GM19372 (cell line): ENCODE results near the gene ACTN4.

Source experiments
- ATAC-seq: cut with Tn5 transposase; IDR thresholded peaks from one replicate; pipeline ENCODE4 v1.9.1; 2021; ENCODE audit warnings: mild to moderate bottlenecking, low read depth, moderate library complexity; ENCODE audit not compliant: unreplicated experiment

ACTN4 gene

DNA sequence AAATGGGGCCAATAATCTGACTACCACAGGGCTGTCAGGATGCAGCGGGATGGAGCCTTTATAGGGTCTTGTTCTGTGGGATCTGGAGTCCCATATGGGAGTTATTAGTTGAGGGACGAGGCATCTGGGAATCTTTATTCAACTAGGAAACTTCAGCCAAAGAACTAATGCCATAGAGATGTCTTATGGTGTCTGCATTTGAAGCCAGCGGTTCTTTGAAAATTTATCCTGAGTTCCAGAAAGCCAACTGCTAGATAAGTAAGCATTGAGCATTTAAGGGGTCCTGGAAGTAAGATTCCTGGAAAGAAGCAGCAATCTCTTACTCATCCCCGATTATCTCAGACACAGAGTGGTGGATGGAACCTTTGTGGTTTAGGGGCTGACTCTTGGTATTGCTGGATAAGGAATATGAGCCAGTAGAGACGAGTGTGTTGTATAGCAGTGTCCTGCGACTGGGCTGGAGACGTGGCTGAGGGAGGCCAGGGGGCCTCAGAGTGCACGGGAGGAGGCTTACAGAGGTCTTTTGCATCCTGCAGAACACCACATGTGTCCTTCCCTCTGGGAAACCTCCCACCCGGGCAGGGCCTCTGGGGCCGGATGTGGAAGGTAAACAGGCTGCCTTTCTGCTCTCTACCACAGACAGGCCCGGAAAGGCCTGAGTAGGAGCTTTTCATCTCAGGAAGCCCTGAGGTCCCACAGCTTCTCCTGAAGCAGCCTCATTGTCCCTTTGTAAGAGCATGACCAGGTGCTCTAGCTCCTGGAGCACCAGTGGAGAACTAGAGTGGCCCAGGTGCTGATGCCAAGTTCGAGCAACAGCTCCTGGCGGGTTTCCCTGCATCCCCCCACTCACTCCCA, 28.8 kb downstream of the ACTN4 start:
- no peak for ATAC-seq

DNA sequence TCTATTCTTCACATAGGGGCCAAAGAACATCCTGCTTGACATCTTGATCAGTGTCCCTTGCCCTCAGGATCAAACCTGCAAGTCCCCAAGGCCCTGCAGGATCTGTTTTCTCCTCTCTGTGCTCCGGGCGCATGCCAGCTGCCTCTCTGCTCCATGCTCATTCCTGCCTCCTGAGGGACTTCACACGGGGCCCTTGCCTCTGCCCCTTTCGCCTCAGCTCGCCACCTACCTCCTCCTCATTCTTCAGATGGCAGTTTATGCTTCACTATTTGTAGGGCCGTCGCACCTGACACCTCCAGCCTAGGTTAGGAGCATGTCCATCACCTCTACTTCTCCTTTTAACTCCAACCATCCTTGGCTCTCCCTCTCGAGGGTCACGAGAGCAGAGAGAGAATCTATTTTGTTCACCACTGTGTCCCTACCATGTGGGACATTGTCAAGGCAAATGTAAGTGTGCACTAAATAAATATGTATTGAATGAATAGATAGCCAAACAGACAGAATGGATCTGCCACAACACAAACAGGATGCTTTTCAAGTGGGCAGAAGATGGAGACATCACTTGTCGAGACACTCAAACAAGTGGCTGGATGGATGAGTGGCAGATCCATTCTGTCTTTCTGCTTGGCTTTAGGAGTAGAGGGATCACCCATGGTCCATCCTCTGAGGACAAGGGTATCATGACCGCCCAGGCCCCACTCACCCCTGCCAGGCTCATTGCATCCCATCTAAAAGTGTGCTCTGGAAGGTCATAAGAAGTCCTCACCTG, 29.6 kb downstream of the ACTN4 start:
- ATAC-seq, result no peak

DNA sequence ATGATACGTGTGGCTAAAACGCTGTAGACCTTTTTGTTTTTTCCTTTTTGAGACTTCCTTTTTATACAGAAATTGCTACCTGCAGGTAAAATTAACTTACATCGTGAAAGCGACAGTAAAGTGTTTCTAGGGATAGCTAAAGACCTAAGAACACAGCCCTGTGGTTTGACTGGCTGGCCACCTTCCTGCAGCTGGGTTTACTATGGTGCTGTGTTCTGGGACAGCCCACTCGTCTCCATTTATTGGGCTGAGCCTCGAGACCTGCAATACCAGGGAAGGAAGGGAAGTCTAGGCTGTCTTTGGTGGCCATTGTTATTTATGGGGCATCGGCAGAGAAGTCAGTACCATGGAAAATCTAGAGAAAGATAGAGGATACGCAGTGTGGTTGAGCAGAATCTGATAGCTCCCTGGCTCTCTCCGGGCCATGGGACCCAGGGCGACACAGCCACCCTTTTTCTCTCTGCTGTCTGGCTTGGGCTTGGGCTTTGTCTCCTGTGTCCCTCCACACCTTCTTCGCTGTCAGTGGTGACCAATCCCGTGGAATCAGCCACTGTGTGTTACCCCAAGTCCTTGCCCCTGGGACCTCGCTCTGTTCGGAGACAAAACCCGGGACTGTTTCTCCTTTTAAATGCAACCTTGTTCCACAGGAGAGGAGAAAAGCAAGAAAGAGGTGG, 30.9 kb downstream of the ACTN4 start:
- ATAC-seq, result no peak

DNA sequence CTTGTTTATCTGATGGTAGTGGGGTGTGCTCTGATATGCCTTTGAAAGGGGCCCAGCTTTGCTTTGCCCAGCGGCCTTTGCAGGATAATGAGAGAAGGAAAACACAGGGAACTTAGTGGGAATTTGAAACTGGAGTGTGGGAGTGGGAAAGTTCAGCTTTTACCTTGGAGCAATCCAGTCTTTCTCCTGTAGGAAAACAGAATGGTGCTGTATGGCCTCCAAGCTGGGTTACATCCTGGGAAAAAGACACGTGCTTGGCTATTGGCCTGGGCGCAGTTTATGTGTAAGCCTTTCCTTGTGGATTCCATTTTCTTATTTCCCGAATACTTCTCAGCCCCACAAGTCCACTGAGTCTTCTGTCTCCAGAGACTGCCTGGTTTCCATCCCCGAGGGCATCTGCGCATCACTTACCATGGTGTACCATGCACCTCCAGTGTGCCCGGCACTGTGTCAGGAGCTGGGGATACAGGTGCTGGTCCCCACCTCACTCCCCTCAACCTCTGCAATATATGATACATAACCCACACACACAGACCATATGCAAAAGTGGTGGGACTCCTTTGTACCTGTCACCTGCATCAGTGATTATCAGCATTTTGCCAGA, 31.5 kb downstream of the ACTN4 start:
- no peak for ATAC-seq

DNA sequence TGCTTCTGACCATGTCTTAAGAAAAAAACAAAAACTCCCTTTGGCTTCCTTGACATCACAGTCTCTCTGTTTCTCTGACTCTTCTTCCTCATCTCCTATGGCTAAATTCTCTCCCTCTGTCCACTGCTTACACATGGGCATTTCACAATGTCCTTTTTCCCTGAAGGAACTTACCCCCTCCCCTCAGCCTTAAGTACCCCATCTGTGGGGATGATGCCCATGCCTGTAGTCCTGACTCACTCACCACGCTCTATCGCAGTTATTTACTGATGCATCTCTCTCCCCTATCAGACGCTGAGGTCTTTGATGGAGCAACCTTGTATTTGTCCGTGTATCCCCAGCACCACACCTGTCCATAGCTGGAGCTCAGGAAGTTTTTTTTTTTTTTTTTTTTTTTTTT, 32.4 kb downstream of the ACTN4 start:
- ATAC-seq, result no peak

DNA sequence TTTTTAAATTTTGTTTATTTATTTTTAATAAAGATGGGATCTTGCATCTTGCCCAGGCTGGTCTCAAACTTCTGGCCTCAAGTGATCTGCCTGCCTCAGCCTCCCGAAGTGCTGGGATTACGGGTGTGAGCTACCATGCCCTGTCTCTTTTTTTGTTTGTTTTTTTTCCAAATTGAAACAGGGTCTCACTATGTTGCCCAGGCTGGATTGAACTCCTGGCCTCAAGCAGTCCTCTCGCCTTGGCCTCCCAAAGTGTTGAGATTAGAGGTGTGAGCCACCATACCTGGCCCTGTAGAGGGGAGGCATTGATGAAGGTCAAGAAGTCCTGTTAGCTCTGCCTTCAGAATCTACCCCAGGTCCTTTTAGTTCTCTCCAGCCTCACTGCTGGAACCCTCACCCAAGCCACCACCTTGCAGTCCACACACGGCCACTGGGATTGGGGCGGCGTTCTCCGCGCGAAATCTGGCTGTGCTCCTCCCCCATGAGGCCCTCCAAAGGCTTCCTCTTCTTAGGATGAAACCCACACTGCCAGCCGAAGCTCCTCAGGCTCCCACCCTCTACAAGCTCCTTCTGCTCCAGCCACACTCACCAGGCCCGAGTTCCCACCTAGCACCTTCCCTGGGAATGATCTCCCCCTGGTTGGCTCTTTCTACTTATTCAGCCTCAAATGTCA, 34.9 kb downstream of the ACTN4 start:
- ATAC-seq, result no peak

DNA sequence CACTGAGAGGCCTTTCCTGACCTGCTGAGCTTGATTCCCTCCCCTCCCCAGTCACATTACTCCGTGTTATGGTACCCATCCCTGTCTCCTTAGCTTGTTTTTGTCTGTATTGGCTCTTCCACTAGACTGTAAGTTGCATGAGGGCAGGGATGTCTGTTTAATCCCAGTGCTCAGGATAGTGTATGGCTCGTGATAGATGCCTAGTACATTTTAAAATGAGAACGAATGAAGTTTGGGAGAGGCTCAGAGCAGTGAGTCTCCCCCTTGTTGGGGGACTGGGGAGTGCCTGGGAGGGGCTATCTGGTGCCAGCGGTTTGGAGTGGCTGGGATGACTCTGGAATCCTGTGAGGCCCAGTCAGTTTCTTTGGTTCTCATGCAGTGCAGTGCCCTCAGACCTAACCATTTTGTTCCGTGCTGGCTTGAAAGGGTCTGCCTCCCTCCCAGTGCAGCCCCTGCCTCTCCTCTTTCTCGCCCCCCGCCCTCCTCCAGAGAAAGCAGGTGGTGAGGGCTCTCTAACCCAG, 35.5 kb downstream of the ACTN4 start:
- ATAC-seq, result no peak

DNA sequence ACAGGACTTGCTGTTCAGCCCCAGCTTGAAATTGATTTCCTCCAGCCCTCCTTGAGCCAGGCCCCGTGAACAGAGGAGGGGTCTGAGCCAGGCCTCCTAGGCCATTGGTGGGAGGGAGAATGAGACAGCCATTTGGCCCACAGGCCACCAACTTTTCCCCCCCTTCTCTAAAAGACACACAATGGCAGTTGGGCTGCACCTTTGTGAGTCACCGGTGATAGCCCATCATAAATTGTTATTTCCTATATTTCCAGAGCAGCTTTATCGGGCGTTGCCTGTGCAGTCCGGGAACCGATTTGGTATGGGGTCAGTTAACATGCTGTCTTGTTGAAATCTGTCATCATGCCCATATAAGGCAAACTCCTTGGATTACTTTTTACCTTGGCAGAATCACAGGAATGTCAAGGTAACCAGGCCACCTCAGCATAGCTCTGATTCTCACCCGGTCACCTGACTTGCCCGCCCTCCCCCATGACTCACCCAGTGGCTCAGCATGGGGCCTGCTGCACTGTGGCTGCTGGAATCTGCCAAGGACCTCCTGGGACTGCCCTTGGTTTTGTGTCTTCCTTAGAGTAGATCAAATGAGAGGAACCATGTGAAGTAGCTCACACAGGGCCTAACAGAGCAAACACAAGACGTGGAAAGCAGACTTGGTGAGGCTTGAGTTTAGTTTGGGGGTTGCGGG, 36.1 kb downstream of the ACTN4 start:
- ATAC-seq, result no peak

DNA sequence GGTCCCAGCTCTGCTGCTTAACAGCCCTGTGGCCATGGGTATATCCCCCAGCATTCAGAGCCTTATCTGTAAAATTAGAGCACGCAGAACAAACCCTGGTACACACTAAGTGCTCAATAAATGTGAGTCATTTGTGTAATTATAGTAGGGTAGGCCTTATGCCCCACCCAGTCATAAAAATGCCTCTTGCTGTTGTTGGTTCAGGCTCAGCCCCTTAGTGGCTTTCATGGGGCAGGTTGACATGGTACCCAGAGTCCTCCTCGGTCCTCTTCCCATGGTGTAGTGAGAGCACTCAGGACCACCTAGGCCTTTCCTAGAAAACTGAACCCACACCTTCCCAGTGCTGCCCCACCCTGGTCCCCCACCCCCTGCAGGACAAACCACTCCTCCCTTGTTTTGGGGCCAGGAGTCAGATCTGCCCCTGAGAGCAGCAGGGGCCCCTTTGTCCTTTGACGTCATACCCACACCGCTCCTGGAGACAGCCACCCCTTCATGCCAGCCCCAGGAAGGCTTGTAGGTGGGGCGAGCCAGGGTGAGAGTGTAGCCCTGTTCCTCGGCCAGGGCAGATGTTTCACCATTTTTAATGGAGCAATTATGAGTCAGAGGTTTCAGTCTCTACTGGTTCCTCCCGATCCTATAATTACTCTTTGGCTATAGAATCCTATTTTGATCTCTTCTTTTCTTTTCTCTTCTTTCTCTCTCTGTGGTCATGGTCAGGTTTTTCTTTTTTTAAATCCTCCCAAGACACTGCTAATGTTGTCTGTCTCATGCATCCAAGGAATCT, 36.8 kb downstream of the ACTN4 start:
- no peak for ATAC-seq

DNA sequence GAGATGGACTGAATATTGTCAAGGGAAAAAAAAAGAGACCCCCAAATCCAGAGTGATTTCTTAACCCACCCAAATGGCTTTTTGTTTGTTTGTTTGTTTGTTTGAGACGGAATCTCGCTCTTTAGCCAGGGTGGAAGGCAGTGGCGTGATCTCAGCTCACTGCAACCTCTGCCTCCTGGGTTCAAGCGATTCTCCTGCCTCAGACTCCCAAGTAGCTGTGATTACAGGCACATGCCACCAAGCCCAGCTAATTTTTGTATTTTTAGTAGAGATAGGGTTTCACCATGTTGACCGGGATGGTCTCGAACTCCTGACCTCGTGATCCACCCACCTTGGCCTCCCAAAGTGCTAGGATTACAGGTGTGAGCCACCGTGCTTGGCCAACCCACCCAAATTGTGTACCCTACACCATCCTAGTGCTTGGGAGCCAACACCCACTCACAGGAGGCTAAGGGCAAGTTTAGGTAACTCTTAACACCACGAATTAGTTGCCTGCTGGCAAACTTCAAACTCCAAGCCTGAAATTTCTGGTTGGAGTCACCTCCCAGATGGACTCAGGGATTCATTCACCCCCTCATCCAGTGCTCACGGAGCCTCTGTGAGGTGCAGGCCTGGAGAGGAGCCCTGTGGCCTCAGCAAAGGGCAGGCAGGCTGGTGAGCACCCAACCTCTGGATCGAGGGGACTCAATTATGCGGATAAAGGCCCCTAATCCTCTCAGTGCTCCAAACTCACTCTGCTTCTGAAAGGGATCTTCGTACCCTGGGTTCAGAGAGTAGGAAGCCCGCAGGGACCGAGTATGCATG, 37.6 kb downstream of the ACTN4 start:
- no peak for ATAC-seq

DNA sequence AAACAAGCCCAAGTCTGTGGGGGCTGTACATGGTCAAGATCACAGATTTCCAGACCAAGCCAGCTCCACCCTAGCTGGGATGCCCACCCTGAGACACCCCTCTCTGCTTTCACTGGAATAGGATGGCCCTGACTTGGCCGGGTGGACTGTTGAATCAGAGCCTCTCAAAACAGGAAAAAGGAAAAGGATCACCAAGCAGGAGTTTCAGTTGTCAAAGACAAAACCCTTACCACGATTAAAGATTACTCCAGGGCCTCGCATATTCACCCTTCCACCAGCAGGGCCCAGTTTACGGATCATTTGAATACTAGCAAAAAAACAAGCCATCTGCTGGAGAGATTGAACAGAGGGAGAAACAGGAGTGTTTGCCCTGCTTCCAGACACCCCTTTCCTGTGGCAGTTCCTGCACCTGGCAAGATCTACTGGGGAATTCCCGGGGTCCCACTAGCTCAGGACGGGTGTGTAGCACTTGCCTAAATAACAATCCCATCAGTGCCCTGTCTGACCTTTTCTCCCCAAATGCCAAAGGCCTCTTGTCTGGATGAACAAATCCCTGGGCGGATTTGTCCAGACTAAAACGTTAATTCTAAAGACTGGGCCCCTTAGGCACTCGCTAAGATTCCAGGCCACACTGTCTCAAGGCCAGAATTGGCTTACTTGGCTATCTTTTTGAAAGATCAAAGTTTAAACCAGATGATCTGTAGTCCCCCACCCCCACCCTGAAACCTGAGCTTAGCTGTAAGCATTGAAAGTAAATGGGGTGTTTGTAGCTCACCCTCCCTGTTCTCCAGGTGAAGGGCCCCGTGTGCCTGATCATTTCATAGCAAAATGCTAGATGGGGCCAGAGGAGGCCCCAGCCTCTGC, 38.4 kb downstream of the ACTN4 start:
- no peak for ATAC-seq

DNA sequence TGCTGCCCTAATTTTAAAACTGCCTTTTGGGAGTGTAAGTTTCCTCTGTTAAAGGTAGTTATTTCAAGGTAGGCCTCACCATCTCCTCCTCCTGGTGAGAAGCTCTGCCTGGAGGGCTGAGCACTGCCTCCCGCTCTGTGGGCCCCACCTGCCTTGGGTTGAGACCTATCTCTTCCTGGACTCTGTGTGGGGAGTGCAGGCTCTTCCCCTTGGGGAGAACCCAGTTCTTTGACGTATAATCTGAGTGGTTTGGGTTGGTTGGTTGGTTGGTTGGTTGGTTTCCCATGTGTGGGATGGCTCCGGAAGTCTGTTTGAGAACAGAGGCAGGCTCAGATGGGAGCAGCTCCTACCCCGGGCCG, 39.1 kb downstream of the ACTN4 start:
- no peak for ATAC-seq

DNA sequence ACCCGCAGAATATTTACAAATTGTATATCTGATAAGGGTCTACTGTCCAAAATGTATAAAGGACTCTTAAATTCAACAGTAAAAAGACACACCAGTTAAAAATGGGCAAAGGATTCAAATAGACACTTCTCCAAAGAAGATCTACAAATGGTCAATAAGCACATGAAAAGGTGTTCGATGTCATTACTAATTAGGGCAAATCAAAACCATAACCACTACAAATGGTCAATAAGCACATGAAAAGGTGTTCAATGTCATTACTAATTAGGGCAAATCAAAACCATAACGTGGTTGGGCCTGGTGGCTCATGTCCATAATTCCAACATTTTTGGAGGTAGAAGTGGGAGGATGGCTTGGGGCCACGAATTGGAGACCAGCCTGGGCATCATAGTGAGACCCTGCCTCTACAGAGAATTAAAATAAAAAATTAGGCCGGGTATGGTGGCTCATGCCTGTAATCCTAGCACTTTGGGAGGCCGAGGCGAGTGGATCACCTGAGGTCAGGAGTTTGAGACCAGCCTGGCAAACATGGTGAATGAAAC, 40.5 kb downstream of the ACTN4 start:
- ATAC-seq, result no peak

DNA sequence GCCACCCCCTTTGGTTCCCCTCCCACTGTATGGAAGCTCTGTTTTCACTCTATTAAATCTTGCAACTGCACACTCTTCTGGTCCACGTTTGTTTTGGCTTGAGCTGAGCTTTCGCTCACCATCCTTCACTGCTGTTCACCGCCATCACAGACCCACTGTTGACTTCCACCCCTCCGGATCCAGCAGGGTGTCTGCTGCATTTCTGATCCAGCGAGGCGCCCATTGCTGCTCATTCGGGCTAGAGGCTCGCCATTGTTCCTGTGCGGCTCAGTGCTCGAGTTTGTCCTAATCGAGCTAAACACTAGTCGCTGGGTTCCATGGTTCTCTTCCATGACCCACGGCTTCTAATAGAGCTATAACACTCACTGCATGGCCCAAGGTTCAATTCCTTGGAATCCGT, 42.7 kb downstream of the ACTN4 start:
- no peak for ATAC-seq

DNA sequence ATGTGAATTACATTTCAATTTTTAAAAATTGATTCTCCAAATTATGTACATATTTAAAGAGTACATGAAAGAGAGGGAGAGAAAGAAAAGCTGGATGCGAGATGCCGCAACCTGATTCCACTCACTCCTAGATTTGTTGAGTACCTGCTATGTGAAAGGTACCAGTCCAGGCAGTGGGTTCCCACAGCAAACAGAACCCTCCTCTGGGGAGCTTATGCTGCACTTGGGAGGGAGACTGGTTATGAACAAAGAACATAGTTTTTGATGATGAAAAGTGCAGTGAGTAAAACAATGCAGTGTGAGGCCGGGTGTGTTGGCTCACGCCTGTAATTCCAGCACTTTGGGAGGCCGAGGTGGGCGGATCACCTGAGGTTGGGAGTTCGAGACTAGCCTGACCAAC, 43.4 kb downstream of the ACTN4 start:
- no peak for ATAC-seq

DNA sequence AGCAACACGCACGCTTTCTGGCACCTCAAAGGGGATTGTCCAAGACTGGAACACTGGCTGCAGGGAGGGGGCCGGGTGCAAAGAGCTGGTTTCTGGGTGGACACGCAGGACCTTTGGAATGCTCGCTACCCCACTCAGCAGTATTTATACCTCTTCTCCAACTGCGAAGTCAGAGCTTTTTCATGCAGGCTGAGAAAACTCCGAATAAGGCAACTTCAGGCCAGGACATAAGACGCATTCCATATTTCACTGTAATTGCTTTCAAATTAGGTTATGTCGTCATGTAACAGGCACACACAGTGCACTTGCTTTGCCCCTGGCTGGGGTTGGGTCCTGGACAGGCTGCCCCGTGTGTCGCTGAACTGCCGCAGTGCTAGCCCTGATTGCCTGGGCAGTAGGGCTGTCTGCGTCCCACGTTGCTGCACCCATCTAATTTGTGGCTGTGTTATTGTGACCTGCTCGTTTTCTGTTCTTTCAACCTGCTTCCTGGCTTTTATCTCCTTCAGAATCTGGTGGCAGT, 44.5 kb downstream of the ACTN4 start:
- no peak for ATAC-seq
